CD1c-positive myeloid dendritic cell (primary cell): ENCODE results near the gene OR12D2.
"Not testable (repeated sequence)": the region's sequence is repeated elsewhere in the genome, so short reads cannot be mapped to it uniquely, and the experiment has no call there.

ENCODE experiments used
- DNase-seq: peaks from one replicate; pipeline ENCODE4 v3.0.0-alpha.2; 2016; ENCODE audit errors: extremely low spot score

Gene OR12D2, protein sequence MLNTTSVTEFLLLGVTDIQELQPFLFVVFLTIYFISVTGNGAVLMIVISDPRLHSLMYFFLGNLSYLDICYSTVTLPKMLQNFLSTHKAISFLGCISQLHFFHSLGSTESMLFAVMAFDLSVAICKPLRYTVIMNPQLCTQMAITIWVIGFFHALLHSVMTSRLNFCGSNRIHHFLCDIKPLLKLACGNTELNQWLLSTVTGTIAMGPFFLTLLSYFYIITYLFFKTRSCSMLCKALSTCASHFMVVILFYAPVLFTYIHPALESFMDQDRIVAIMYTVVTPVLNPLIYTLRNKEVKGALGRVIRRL

DNA sequence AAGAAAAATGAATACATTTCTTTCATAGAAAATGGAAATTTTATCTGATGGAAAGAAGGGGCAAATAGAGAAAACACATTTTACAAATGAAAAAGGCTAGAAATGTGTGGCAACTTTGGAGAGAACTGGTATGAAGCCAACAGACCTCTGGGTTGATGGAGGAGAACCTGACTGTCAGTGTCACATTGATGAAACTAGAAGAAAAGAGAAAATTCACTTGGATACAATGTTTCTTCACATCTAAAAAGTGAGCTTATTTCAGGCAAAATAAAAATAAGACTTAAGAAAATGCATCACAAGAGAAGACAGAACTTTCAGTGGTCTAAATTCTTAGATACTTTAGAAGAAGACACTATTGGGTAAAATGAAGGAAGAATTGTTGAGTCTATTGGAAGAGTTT, at the start of gene OR12D2:
Gene OR12D2, plus strand, starts transcription at position 301 of the 400 bp plus-strand sequence. CDS start 1,069 bp downstream, outside the sequence.
- DNase-seq: no peak

DNA sequence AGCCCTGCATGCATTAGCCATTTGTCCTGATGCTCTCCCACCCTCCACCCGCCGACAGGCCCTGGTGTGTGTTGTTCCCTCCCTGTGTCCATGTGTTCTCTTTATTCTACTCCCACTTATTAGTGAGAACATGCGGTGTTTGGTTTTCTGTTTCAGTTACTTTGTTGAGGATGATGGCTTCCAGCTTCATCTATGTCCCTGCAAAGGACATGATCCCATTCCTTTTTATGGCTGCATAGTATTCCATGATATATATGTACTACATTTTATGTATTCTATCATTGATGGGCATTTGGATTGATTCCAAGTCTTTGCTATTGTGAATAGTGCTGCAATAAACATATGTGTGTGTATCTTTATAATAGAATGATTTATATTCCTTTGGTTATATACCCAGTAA, 46.1 kb upstream of the OR12D2 start:
- not testable (repeated sequence) for DNase-seq

DNA sequence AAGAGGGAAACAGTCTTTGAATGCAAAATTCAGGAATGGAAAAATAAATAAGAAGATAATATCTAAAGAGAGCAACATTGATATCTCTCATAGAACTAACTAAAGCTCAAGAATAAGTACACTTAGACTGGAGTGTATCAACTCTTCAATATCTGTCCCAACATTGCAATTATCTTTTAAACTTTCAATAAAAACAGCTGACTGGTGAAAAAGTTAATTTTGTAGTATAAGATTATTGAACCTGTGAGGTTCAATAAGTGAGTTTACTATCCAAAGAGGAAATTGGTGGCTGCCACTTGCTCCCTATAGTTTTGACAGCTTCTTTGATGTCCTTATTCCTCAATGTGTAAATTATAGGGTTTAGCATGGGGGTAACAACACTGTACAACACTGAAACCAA, 40.5 kb upstream of the OR12D2 start:
- no peak for DNase-seq

DNA sequence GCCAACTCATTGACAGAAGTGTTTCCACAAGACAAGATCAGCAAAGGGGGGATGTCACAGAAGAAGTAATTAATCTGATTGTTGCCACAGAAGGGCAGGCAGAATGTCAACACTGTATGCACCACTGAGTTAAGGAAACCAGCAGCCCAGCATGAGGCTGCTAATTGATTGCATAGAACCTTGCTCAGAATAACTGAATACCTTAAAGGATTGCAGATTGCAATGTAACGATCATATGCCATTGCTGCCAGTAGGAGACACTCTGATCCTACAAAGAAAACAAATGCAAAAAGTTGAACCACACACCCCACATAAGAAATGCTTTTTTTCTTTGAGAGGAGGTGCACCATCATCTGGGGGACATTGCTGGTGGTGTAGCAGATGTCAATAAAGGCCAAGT, 39.8 kb upstream of the OR12D2 start:
- DNase-seq: no peak

DNA sequence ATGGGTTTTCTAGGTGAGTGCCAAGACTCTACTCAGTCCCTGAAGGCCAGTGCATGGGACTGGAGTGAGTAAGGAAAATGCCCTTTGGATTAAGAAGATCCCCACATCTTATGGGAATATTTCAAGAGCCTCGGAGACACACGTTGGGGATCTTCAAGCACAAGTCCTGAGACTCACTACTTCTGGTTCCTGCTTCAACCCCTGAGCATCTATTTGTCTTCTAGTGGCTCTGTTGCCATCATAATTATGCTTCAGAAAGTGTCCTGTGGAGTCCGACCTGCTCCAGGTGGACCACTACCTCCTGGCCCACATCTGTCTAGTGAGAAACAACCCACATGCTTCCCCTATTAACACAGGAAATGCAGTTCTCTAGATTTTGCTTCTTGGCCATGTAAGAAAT, 26.7 kb upstream of the OR12D2 start, which contains the start of gene OR5V1:
Gene OR5V1, minus strand, starts transcription at position 101 of the 400 bp plus-strand sequence. CDS start 12,670 bp downstream, outside the sequence.
- no peak for DNase-seq

DNA sequence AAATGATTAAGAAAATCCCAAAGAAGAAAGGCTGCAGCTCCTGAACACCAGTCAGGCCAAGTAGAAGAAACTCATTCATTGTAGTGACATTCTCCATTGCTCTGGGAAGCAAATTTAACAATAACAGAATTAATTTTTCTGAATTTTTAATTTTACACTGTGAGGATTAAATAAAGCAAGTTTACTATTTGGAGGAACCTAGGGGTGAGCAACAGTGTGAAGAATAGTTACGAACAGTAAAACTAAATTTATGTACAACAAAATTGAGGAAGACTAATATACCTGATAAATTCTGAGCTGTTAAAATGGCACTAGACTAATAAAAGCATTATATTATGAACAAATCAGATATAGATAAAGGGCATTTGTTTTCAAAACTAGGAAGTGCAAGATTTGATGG, 20.2 kb upstream of the OR12D2 start, which contains the start of gene OR12D3:
Gene OR12D3, minus strand, starts transcription at position 101 of the 400 bp plus-strand sequence. Its CDS starts 4 bp downstream, at position 97.
- DNase-seq: no peak

DNA sequence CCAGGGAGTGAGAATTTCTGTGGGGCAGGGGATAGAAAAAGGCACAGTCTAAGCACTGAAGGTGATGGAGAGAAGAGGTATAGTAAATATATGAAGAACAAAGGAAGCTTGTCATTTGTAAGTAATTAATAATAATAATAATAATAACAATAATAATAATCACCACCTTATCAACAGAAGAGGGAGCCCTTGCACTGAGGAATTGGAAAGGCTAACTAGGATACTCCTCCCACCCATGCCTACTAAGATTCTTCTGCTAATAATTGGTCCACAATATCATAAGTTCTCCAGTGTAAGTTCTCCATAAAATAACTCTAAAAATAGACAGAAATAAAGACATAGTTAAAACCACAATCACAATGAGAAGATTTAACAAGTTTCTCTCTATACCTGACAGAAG, 19.4 kb upstream of the OR12D2 start:
- no peak for DNase-seq

DNA sequence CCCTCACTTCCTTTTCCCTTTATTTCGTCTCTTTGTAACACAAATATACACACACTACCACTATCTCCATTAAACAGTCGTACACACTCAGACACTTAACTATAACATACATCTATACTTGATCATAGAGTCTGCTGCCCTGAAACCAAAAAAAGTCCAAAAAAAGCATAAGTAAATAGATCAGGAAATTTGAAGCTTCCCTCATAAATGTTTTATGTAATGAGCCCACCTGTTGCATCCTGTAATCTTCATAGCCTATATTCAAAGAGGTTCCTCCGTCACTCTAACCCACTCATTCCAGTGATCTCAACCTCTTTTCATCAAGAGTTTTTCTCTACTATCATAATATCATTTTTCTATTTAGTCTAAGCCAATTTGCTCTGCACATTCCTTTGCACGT, 6.9 kb upstream of the OR12D2 start:
- no peak for DNase-seq

DNA sequence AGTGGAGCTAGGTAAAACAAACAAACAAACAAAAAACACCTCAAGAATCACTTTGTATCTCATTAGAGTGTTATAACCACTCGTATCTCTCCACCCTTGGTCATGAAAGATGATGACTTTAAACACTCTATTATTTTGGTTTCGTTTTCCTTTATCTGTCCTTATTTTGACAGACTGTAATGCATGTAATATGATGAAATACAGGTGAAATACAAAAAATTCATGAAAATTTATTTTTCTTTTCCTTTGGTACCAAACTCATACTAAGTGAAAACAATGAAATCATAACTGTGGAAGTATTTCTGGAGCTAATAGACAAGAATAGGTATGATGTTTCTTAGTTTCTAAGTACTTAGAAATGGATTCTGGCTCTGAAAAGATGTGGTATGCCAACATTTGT, 4.1 kb downstream of the OR12D2 start:
- no peak for DNase-seq

DNA sequence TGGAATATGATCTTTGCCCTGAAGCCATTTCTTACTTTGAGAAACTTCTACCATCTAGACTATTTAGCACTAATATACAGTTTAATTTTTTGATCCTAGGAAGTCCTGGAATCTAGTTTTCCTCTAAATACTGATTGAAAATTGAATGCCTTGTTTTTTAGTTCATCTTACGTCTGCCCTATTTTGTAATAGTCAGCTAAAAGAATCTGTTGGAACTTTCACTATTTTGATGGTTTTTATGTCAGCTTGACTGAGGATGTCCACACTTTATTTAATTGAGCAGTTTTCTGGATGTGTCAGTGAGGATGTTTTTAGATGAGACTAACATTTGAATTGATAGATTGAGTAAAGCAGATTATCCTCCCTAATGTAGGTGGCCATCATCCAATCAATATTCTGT, 8.4 kb downstream of the OR12D2 start:
- no peak for DNase-seq

DNA sequence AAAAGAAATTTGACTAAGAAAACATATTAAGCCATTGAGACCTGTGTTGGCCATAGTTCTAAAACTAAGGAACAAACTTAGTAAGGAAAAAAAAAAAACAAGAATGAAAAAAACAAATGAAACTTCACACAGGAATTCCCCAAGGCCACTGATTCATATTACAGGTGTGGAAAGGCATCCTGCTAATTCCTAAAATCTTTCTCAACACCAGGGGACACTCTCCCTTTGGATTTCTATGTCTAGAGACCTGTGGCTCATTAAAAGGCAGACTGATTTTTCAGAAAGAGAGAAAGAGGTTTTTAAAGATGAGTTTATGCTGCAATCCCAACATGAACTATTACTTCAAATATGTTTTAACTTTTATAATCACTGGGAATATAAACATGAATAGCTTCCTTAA, 19.2 kb downstream of the OR12D2 start, which contains the start of gene OR12D1:
Gene OR12D1, plus strand, starts transcription at position 341 of the 400 bp plus-strand sequence.
- no peak for DNase-seq

DNA sequence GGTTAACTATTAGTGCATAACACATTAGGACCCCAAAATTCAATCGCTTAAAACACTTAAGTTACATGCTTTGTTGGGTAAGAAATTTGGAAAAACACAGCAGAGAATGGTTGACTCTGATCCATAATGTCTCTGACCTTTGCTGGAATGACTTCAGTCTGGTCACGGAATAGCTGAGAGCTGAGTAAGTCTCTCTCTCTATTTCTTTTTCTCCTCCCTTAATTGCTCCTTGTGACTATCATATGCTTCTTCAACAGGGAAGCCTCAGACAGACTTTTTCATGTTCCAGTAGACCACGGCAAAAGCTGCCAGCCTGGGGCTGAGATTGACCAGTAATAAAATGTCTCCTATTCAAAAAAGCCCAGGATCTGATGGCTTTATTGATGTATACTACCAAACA, 24.1 kb downstream of the OR12D2 start:
- DNase-seq: no peak

DNA sequence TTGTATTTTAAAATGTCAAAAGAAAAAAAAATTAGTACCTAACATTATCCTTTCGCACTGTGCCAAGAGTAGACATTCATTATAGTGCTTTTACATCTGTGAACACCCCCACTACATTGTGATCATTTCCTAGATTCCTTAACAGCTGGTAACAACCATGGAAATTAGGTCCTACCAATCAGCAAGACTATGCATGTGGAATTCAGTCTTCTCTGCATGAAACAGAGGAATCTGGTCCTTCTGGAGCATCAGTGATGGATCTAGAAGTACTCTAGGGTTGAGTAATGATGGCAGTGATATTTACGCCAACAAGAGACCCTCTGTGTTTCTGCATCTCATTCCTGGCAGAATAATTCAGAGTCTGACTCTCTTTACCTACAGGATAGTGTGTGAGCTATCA, 28.7 kb downstream of the OR12D2 start:
- no peak for DNase-seq

DNA sequence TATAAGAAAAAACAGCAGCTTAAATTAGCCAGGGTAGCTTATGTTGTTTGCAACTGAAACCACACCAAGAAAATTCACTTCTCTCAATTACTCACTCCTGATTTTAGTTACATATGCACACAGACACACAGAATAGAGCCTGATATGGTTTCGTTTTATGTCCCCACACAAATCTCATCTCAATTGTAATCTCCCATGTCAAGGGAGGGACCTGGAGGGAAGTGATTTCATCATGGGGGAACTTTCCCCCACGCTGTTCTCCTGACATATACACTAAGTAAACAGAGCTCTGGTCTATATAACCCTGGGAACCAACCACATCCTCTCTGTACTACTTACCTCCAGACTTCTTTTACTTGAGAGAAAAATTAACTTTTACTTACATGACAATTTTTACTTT, 29.1 kb downstream of the OR12D2 start:
- no peak for DNase-seq

DNA sequence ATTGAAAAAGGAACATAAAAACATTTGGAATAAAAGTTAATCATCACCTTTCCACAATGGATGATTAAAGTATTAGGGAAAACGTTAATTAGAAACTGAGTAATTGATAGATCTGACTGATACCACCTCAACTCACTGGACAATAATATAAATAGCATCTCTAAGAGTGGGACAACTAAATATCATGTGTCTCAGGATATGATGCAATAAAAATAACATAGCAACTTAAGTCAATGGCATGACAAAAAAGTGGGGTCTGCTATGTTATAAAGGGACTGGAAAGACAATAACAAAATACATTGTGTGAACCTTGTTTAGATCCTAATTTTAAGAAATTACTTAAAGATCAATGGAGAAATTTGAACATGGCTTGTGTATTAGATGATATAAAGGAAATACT, 29.6 kb downstream of the OR12D2 start:
- DNase-seq: no peak

DNA sequence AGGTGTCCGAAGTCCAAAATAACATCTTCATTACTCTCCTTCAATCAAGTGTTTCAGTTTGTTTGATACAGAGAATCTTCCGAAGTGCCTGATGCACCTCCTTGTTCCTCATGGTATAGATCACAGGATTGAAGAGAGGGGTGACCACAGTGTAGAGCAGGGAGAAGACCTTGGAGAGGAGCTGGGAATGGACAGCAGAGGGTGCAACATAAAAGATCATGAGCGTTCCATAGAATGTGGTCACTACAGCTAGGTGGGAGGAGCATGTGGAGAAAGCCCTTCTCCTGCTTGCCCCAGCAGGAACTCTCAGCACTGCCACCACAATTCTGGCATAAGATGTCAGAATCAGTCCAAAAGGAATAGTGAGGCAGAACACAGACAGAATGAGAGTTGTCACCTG, 31.2 kb downstream of the OR12D2 start:
- no peak for DNase-seq

DNA sequence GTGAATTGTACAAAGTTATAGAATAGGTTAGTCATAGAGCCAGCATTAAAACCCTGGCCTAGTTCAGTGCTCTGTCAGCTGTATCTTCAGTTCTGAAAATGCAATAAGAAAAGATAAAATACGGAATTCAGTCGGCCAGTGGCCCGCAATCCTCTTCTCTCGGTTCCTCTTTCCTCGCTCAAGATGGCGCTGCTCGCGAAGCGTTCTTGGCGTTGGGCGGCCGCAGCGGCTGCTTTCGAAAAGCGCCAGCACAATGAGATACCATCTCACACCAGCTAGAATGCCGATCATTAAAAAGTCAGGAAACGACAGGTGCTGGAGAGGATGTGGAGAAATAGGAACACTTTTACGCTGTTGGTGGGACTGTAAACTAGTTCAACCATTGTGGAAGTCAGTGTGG, 41.3 kb downstream of the OR12D2 start:
- DNase-seq: not testable (repeated sequence)

DNA sequence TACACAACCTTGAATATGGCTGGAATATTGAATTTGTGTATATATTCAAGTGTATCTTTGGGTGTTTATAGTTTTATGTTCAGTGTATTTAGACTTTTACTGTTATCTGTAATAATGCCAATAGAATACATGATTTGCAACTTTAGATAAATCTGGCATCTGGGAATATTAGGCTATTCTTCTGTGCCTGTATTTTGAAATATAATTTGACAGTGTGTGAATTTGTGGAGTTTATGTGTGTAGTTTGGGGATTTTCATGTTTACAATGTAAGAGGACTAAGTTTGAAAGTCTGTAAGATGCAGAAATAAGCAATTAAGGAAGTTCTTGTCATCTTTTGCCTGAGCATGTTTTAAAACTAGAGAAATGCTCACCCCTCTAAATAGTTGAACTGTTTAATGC, 43.6 kb downstream of the OR12D2 start, which contains the start of gene OR10C1:
Gene OR10C1, plus strand, starts transcription at position 301 of the 400 bp plus-strand sequence. CDS start 710 bp downstream, outside the sequence.
- DNase-seq: no peak

DNA sequence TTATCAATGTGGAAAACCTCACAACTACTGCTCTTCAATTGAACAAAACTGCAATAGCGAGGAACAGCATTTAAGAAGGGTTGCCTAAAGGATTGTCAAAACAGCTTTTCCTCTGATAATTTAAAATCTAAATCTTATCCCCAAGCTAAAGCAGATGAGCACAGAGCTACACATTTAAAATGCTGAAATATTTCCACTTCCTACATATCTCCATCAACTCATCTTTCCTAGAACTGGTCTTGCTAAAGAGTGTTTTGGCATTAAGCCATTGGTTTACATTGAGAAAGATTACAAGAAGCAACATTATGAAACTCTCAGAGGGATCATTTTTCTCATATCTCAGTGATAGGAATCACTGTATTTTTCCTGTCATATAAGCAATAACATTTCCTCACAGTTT, 47.3 kb downstream of the OR12D2 start:
- no peak for DNase-seq

DNA sequence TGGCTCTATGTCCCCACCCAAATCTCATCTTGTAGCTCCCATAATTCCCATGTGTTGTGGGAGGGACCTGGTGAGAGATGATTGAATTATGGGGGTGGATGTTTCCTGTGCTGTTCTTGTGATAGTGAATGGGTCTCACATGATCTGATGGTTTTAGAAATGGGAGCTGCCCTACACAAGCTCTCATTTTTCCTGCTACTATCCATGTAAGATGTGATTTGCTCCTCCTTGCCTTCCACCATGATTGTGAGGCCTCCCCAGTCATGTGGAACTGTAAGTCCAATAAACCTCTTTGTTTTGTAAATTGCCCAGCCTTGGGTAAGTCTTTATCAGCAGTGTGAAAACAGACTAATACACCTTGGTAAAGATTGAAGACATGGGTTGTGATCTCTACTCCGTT, 48.6 kb downstream of the OR12D2 start:
- DNase-seq: not testable (repeated sequence)
